ENCODE measurements around the gene EME1. TPM values are rescaled to one million over a fixed set of nuclear protein-coding genes. Genes with fewer than 3 reads are reported as not detected.

EME1 gene
- polyA plus RNA-seq, 1 of the 3 experiments (the other 2 are of a cell fraction), result 16.9 TPM

GRCh38 chr17:50394711-50395110 is 21.7 kb downstream of the EME1 start:
- Histone ChIP-seq H3K9ac (peak overlapping the region; percentile 99; the same call in 1 of the 2 replicates), H4K20me1 (ENCODE audit: insufficient read depth) (peaks cover 47% of the 10 kb centered on the region), H3K79me2 (ENCODE audit: insufficient read depth) (peaks cover 73% of the 10 kb centered on the region)

More at GRCh38 chr17:50394711-50395110, 21.7 kb downstream of the EME1 start:
- ChIA-PET POLR2A (interaction anchor here (1.1 kb wide), 1 partner anchor 11 kb away, joined by 4 read pairs; no protein-coding TSS in a partner anchor), CTCF (interaction anchor here (1.0 to 4.6 kb wide), 2 partner anchors 14 to 84 kb away, joined by 3 to 37 read pairs; partner anchors contain the start of gene RSAD1)
- Histone ChIP-seq H3K4me3 (ENCODE audit: low read depth in 2 of 2, low read length in 1 of 2) (peak overlapping the region in 1 of 2 experiments; percentile 91; a peak in 2 of 4 replicates), H3K9me2 (no peaks in the 10 kb centered on the region), H3K27me3 (ENCODE audit: insufficient read depth) (no peaks in the 10 kb centered on the region), H3K27ac (ENCODE audit: low read depth in 2 of 2, low read length in 1 of 2) (no peak overlapping the region), H3F3A (replicated peaks; ENCODE audit: insufficient read depth) (peaks cover 2% of the 10 kb centered on the region), H3K4me1 (ENCODE audit: control insufficient read depth in 1 of 2, insufficient read depth in 2 of 2, low read depth in 1 of 2, low read length in 1 of 2) (peaks cover 10 to 23% of the 10 kb centered on the region in 2 experiments), H2AFZ (ENCODE audit: low read depth) (no peak overlapping the region), H3K36me3 (replicated peaks in 1 of 2; ENCODE audit: control insufficient read depth in 1 of 2, insufficient read depth in 2 of 2, low read length in 1 of 2) (peaks cover 49 to 61% of the 10 kb centered on the region in 2 experiments), H3K9me3 (no peaks in the 10 kb centered on the region), H3K4me2 (peak overlapping the region; percentile 97)
- no peak for DNase-seq
- WGBS (ENCODE audit: low lambda C conversion rate), result 33% methylated on average over 3 of the region's 3 CpGs
- TF ChIP-seq EZH2phosphoT487 (IDR thresholded peaks at IDR 0.05; ENCODE audit: borderline replicate concordance, low read depth) (no peak), MEF2A (IDR thresholded peaks at IDR 0.05; ENCODE audit: borderline replicate concordance, low read depth) (no peak), REST (IDR thresholded peaks at IDR 0.05; ENCODE audit: low read depth, low read length) (no peak), MAX (IDR thresholded peaks at IDR 0.05; ENCODE audit: low read depth) (no peak), USF1 (IDR thresholded peaks at IDR 0.05; ENCODE audit: borderline replicate concordance, low read depth) (no peak), MXI1 (IDR thresholded peaks at IDR 0.05; ENCODE audit: low read depth, low read length) (no peak), EP300 (IDR thresholded peaks at IDR 0.05; ENCODE audit: borderline replicate concordance in 1 of 2, low read depth in 1 of 2, low read length in 1 of 2) (no peak), IRF3 (IDR thresholded peaks at IDR 0.05; ENCODE audit: low read depth, low read length) (no peak), RAD21 (IDR thresholded peaks at IDR 0.05; ENCODE audit: low read length) (no peak)
